Erythroblast (primary cell): Measurements from ENCODE around the gene ZNF467.

ENCODE experiments used
- DNase-seq, 2 experiments: peaks; one replicate each; lab custom pipeline; 2025; lab: John Stamatoyannopoulos, UW
- GATA1 ChIP-seq: IDR thresholded peaks from 2 replicates; pipeline ENCODE4 v1.6.1; 2011; ENCODE audit warnings: low read depth, mild to moderate bottlenecking, control low read depth, low read length, moderate library complexity
- POLR2A ChIP-seq: IDR thresholded peaks from 2 replicates; pipeline ENCODE4 v1.6.1; 2011; ENCODE audit warnings: mild to moderate bottlenecking, low read length

ZNF467 gene

GRCh38 chr7:149732111-149732561 is 41.3 kb downstream of the ZNF467 start:
- no peak for DNase-seq
- TF ChIP-seq GATA1 = no peak
- TF ChIP-seq POLR2A = no peak

GRCh38 chr7:149731207-149731955 is 42.0 kb downstream of the ZNF467 start:
- no peak for DNase-seq
- no peak for TF ChIP-seq GATA1

GRCh38 chr7:149729983-149730801 is 43.2 kb downstream of the ZNF467 start:
- TF ChIP-seq GATA1 (no peak), POLR2A (no peak)
- no peak for DNase-seq

- no peak for DNase-seq
- no peak for TF ChIP-seq POLR2A
- TF ChIP-seq GATA1 = no peak
Measured at GRCh38 chr7:149729586-149729982, 43.8 kb downstream of the ZNF467 start.

GRCh38 chr7:149728491-149729375 is 44.7 kb downstream of the ZNF467 start:
- TF ChIP-seq POLR2A (no peak), GATA1 (no peak)
- no peak for DNase-seq

GRCh38 chr7:149727899-149728476 is 45.4 kb downstream of the ZNF467 start:
- TF ChIP-seq GATA1 (no peak), POLR2A (no peak)
- no peak for DNase-seq

- TF ChIP-seq POLR2A = no peak
- TF ChIP-seq GATA1 = no peak
Measured at GRCh38 chr7:149727053-149727898, 46.1 kb downstream of the ZNF467 start.

GRCh38 chr7:149725916-149726315 is 47.5 kb downstream of the ZNF467 start:
- no peak for DNase-seq
- TF ChIP-seq POLR2A = no peak
- no peak for TF ChIP-seq GATA1

More at GRCh38 chr7:149727053-149727898, 46.1 kb downstream of the ZNF467 start:
- no peak for DNase-seq

- TF ChIP-seq GATA1 = no peak
- TF ChIP-seq POLR2A = no peak
- no peak for DNase-seq
Measured at GRCh38 chr7:149725426-149725821, 48.0 kb downstream of the ZNF467 start.

GRCh38 chr7:149724661-149725425 is 48.5 kb downstream of the ZNF467 start:
- TF ChIP-seq GATA1 (no peak), POLR2A (no peak)
- DNase-seq = no peak

- no peak for DNase-seq
- no peak for TF ChIP-seq POLR2A
- no peak for TF ChIP-seq GATA1
Measured at GRCh38 chr7:149723795-149724495, 49.4 kb downstream of the ZNF467 start.
